ENCODE data around the gene ST6GALNAC3.

Gene ST6GALNAC3

GRCh38 chr1:76492752-76493430, 418.3 kb downstream of the ST6GALNAC3 start:
- no peak overlapping the region for H3K4me3 ChIP-seq (ENCODE audit: low read depth, low read length)
- no peaks in the 10 kb centered on the region for H3K9me3 ChIP-seq (ENCODE audit: control insufficient read depth, insufficient read depth, low read depth, low read length)
- CTCF ChIA-PET, result no interaction called here
- TF ChIP-seq ZBTB26 (tag by site-specific recombination; optimal IDR thresholded peaks at IDR 0.05) (no peak), ZNF610 (tag by site-specific recombination; IDR thresholded peaks at IDR 0.05; ENCODE audit: borderline replicate concordance) (no peak)
- no peak overlapping the region for H3K27ac ChIP-seq (ENCODE audit: extremely low read depth, low read depth, low read length)
- H3K4me1 ChIP-seq (ENCODE audit: control insufficient read depth, insufficient read depth, low read length), result no peaks in the 10 kb centered on the region
- POLR2A ChIA-PET, result no interaction called here
- H3K36me3 ChIP-seq (ENCODE audit: control insufficient read depth in 2 of 2, insufficient read depth in 1 of 2, low read length in 2 of 2), result no peaks in the 10 kb centered on the region

- Histone ChIP-seq H3K9me3 (ENCODE audit: control insufficient read depth, insufficient read depth, low read depth, low read length) (no peaks in the 10 kb centered on the region), H3K4me3 (ENCODE audit: low read depth, low read length) (no peak overlapping the region), H3K4me1 (ENCODE audit: control insufficient read depth, insufficient read depth, low read length) (no peaks in the 10 kb centered on the region), H3K27ac (ENCODE audit: extremely low read depth, low read depth, low read length) (no peak overlapping the region), H3K36me3 (ENCODE audit: control insufficient read depth in 2 of 2, insufficient read depth in 1 of 2, low read length in 2 of 2) (no peaks in the 10 kb centered on the region)
- CTCF ChIA-PET, result interaction anchor here (0.7 kb wide), 1 partner anchor 26 kb away, joined by 4 read pairs; no protein-coding TSS in a partner anchor
- TF ChIP-seq ZNF791 (tag by site-specific recombination; IDR thresholded peaks at IDR 0.05) (no peak), ZNF335 (tag by site-specific recombination; conservative IDR thresholded peaks at IDR 0.05) (no peak), ZNF692 (tag by site-specific recombination; IDR thresholded peaks at IDR 0.05) (no peak), IKZF3 (tag by site-specific recombination; IDR thresholded peaks at IDR 0.05) (no peak), ZNF416 (tag by site-specific recombination; IDR thresholded peaks at IDR 0.05) (no peak)
- POLR2A ChIA-PET, result no interaction called here
These were observed 420.3 kb downstream of the ST6GALNAC3 start for GRCh38 chr1:76494807-76495206.

GRCh38 chr1:76496871-76497270, 422.3 kb downstream of the ST6GALNAC3 start:
- Histone ChIP-seq H3K4me1 (ENCODE audit: control insufficient read depth, insufficient read depth, low read length) (no peaks in the 10 kb centered on the region), H3K36me3 (ENCODE audit: control insufficient read depth in 2 of 2, insufficient read depth in 1 of 2, low read length in 2 of 2) (no peaks in the 10 kb centered on the region), H3K4me3 (ENCODE audit: low read depth, low read length) (no peak overlapping the region), H3K9me3 (ENCODE audit: control insufficient read depth, insufficient read depth, low read depth, low read length) (no peaks in the 10 kb centered on the region), H3K27ac (ENCODE audit: extremely low read depth, low read depth, low read length) (no peak overlapping the region)
- CTCF ChIA-PET, result no interaction called here
- POLR2A ChIA-PET, result no interaction called here
- TF ChIP-seq PBX3 (CRISPR knock-in tag; IDR thresholded peaks at IDR 0.05) (no peak), ZNF677 (tag by site-specific recombination; IDR thresholded peaks at IDR 0.05) (no peak), ZIC2 (tag by site-specific recombination; IDR thresholded peaks at IDR 0.05) (no peak), AEBP2 (tag by site-specific recombination; IDR thresholded peaks at IDR 0.05; ENCODE audit: borderline replicate concordance) (no peak), ZNF248 (tag by site-specific recombination; IDR thresholded peaks at IDR 0.05) (no peak), WT1 (tag by site-specific recombination; IDR thresholded peaks at IDR 0.05) (no peak), ZNF341 (tag by site-specific recombination; IDR thresholded peaks at IDR 0.05; ENCODE audit: low read depth) (no peak), ZNF664 (tag by site-specific recombination; IDR thresholded peaks at IDR 0.05) (no peak), ZNF280C (tag by site-specific recombination; IDR thresholded peaks at IDR 0.05) (no peak), ZNF274 (IDR thresholded peaks at IDR 0.05; ENCODE audit: low read length) (no peak), ZNF274 (tag by site-specific recombination; IDR thresholded peaks at IDR 0.05; ENCODE audit: borderline replicate concordance) (no peak), TSHZ1 (tag by site-specific recombination; IDR thresholded peaks at IDR 0.05; ENCODE audit: borderline replicate concordance) (no peak)

All from HEK293 (cell line).